Measurements from ENCODE around the gene MPG.

The MPG gene

GRCh38 chr16:112153-112840 lies 34.3 kb downstream of the MPG start:
- H3K4me3 ChIP-seq (ENCODE audit: low read depth, low read length): no peak overlapping the region
- TF ChIP-seq CTCF (IDR thresholded peaks at IDR 0.05; ENCODE audit: low read depth, low read length): no peak

GRCh38 chr16:114327-114726 lies 36.3 kb downstream of the MPG start:
- TF ChIP-seq CTCF (IDR thresholded peaks at IDR 0.05; ENCODE audit: low read depth, low read length): no peak

GRCh38 chr16:116015-116414 lies 38.0 kb downstream of the MPG start:
- no peak overlapping the region for H3K4me3 ChIP-seq (ENCODE audit: low read depth, low read length)
- TF ChIP-seq CTCF (IDR thresholded peaks at IDR 0.05; ENCODE audit: low read depth, low read length): no peak

More at GRCh38 chr16:114327-114726, 36.3 kb downstream of the MPG start:
- no peak overlapping the region for H3K4me3 ChIP-seq (ENCODE audit: low read depth, low read length)

- peak; percentile 70 for TF ChIP-seq CTCF (IDR thresholded peaks at IDR 0.05; ENCODE audit: low read depth, low read length)
- no peak overlapping the region for H3K4me3 ChIP-seq (ENCODE audit: low read depth, low read length)
Observed at GRCh38 chr16:117379-118365, 39.6 kb downstream of the MPG start.

GRCh38 chr16:118857-119256 lies 40.8 kb downstream of the MPG start:
- TF ChIP-seq CTCF (IDR thresholded peaks at IDR 0.05; ENCODE audit: low read depth, low read length): no peak

GRCh38 chr16:119295-119694 lies 41.3 kb downstream of the MPG start:
- no peak overlapping the region for H3K4me3 ChIP-seq (ENCODE audit: low read depth, low read length)

More at GRCh38 chr16:118857-119256, 40.8 kb downstream of the MPG start:
- no peak overlapping the region for H3K4me3 ChIP-seq (ENCODE audit: low read depth, low read length)

More at GRCh38 chr16:119295-119694, 41.3 kb downstream of the MPG start:
- no peak for TF ChIP-seq CTCF (IDR thresholded peaks at IDR 0.05; ENCODE audit: low read depth, low read length)

Measured in WI38 (cell line).